ENCODE data around the gene PCCA. TPM values are rescaled to one million over a fixed set of nuclear protein-coding genes. Genes with fewer than 3 reads are reported as not detected.

PCCA gene
- total RNA-seq, 4 donors from 2014 or later, result 33.8 to 40.3 (median 39.0) TPM

DNA sequence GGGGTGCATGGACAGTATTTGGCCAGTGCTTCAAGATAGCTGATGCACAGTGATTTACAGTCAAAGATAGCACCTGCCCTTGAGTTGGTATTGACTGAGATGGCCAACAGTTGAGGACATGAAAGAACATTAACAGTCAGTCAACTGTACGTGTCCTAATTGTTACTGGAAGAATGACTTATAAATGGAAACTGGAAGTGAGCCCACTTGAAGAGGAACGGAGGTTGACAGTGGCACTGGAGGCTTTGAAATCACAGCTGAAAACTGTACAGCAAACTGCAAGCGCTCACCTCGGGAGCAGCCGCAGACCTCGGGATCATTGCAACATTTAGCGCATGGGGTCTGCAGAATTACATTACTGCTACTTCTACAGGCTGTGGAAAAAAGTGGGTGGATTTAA is 422.6 kb downstream of the PCCA start:
- Histone ChIP-seq H3K36me3 (peaks cover 0 to 7% (median 2%) of the 10 kb centered on the region in 4 donors), H3K4me3 (no peak overlapping the region), H3K27ac (replicated peaks in 1 of 4) (no peak overlapping the region), H3K9me3 (no peaks in the 10 kb centered on the region), H3K4me1 (peaks cover 0 to 12% (median 4%) of the 10 kb centered on the region in 4 donors), H3K27me3 (no peaks in the 10 kb centered on the region)
- 56% methylated on average over 7 of the region's 7 CpGs for WGBS
- TF ChIP-seq, protein P1, sequence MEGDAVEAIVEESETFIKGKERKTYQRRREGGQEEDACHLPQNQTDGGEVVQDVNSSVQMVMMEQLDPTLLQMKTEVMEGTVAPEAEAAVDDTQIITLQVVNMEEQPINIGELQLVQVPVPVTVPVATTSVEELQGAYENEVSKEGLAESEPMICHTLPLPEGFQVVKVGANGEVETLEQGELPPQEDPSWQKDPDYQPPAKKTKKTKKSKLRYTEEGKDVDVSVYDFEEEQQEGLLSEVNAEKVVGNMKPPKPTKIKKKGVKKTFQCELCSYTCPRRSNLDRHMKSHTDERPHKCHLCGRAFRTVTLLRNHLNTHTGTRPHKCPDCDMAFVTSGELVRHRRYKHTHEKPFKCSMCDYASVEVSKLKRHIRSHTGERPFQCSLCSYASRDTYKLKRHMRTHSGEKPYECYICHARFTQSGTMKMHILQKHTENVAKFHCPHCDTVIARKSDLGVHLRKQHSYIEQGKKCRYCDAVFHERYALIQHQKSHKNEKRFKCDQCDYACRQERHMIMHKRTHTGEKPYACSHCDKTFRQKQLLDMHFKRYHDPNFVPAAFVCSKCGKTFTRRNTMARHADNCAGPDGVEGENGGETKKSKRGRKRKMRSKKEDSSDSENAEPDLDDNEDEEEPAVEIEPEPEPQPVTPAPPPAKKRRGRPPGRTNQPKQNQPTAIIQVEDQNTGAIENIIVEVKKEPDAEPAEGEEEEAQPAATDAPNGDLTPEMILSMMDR (IDR thresholded peaks at IDR 0.05), result no peak
- TF ChIP-seq EP300 (IDR thresholded peaks at IDR 0.05), result no peak
- TF ChIP-seq POLR2AphosphoS5 (IDR thresholded peaks at IDR 0.05), result no peak
- no peak for TF ChIP-seq POLR2A (IDR thresholded peaks at IDR 0.05; ENCODE audit: low read depth)
- DNase-seq (ENCODE audit: extremely low spot score), result no peak
- intact Hi-C loops (cut with DNase I), result loop anchor here (10.0 kb wide), 2 partner anchors 277 to 597 kb away; no protein-coding TSS in a partner anchor

DNA sequence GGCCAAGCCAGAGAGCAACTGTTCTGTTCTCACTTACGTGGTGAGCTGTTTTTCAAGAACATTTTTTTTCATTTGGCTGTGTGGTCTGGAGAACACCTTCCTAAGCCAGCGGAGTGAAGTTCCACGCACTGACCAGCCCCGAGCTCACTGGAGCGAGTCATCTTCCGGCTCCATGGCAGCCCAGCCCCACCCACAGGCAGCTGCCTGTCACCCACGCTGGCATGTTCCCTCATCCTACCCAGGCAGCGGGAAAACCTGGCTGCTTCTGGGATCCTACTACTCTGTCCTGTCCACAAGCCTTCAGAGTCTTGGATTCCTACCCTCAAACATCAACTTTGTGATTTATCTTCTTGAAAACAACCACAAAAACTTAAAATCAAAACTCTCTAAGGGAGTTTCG is 423.5 kb downstream of the PCCA start:
- TF ChIP-seq, protein P1 (IDR thresholded peaks at IDR 0.05), result no peak
- TF ChIP-seq POLR2A (IDR thresholded peaks at IDR 0.05; ENCODE audit: low read depth) (no peak), POLR2AphosphoS5 (IDR thresholded peaks at IDR 0.05) (no peak), EP300 (IDR thresholded peaks at IDR 0.05) (no peak)
- 85% methylated on average over 9 of the region's 9 CpGs for WGBS
- intact Hi-C loops (cut with DNase I), result loop anchor here (10.0 kb wide), 2 partner anchors 278 to 598 kb away; no protein-coding TSS in a partner anchor

DNA sequence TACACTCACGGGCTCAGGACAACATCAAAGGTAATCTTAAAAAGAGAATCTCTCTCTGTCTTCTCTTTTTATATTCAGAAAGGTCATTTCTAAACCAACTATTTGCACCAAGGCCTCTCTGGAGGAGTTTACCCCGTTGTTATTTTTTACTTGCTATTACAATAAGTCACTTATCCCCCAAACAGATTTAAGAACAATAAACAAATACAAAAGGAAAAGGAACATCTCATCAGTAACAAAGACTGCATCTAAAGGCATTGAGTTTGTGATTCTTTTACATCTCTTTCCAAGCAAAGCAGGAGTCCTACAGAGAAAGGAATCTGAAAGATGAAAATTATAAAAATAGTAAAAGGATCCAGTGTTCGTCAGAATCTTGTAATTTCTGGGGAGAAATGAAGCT is 424.3 kb downstream of the PCCA start:
- no peak for DNase-seq (ENCODE audit: extremely low spot score)
- Histone ChIP-seq H3K27ac (replicated peaks in 1 of 4) (no peak overlapping the region), H3K36me3 (peaks cover 0 to 7% (median 2%) of the 10 kb centered on the region in 4 donors), H3K4me3 (no peak overlapping the region), H3K27me3 (no peaks in the 10 kb centered on the region), H3K9me3 (no peaks in the 10 kb centered on the region), H3K4me1 (peaks cover 0 to 12% (median 4%) of the 10 kb centered on the region in 4 donors)
- intact Hi-C loops (cut with DNase I), result loop anchor here (10.0 kb wide), 2 partner anchors 278 to 598 kb away; no protein-coding TSS in a partner anchor
- WGBS, result 70% methylated on average over 3 of the region's 3 CpGs
- TF ChIP-seq, protein P1 (IDR thresholded peaks at IDR 0.05), result no peak
- TF ChIP-seq EP300 (IDR thresholded peaks at IDR 0.05), result no peak
- no peak for TF ChIP-seq POLR2A (IDR thresholded peaks at IDR 0.05; ENCODE audit: low read depth)
- no peak for TF ChIP-seq POLR2AphosphoS5 (IDR thresholded peaks at IDR 0.05)

More for the DNA sequence above, 423.5 kb downstream of the PCCA start:
- peaks cover 0 to 12% (median 4%) of the 10 kb centered on the region in 4 donors for H3K4me1 ChIP-seq
- H3K27me3 ChIP-seq, result no peaks in the 10 kb centered on the region
- no peak overlapping the region for H3K27ac ChIP-seq (replicated peaks in 1 of 4)
- no peaks in the 10 kb centered on the region for H3K9me3 ChIP-seq
- H3K4me3 ChIP-seq, result no peak overlapping the region
- peaks cover 0 to 7% (median 2%) of the 10 kb centered on the region in 4 donors for H3K36me3 ChIP-seq
- no peak for DNase-seq (ENCODE audit: extremely low spot score)

DNA sequence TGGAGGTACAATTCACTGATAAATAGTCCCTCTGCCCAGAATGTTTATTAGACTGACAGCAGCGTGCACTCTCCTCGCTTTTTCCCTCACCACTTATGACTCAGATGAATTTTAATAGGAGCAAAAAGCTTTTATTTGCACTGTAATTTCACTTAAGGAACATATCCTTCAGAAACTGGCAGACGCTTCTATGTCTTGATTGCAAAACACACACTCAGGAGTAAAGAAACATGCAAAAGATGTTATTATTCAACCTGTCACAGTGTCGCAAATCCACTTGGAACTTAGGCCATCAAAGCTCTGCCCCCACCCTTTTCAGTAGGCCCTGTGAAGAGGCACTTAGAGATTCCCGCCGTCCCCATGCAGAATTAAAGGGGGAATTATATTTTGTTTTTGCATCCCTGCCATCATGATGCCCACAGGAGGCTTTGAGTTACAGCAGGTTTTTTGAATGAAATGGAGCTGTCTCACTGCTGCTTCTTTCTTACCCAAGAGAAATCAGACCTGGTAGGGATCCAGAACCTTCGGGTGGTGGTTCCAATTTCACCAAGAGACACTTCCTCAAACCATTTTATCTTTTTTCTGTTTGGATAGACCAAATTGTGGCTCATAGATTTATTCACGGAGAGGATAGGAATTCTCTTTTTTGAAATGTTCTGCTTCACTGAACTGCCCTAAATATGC is 425.2 kb downstream of the PCCA start:
- no peaks in the 10 kb centered on the region for H3K9me3 ChIP-seq
- H3K4me1 ChIP-seq, result peaks cover 0 to 12% (median 4%) of the 10 kb centered on the region in 4 donors
- H3K36me3 ChIP-seq, result peaks cover 0 to 7% (median 2%) of the 10 kb centered on the region in 4 donors
- DNase-seq (ENCODE audit: extremely low spot score), result no peak
- 58% methylated on average over 8 of the region's 8 CpGs for WGBS
- TF ChIP-seq POLR2AphosphoS5 (IDR thresholded peaks at IDR 0.05) (peak in 1 of 2 donors; percentile 45), EP300 (IDR thresholded peaks at IDR 0.05) (no peak)
- intact Hi-C loops (cut with DNase I), result loop anchor here (10.0 kb wide), 2 partner anchors 279 to 599 kb away; no protein-coding TSS in a partner anchor
- no peak overlapping the region for H3K27ac ChIP-seq (replicated peaks in 1 of 4)
- H3K27me3 ChIP-seq, result no peaks in the 10 kb centered on the region
- no peak overlapping the region for H3K4me3 ChIP-seq

DNA sequence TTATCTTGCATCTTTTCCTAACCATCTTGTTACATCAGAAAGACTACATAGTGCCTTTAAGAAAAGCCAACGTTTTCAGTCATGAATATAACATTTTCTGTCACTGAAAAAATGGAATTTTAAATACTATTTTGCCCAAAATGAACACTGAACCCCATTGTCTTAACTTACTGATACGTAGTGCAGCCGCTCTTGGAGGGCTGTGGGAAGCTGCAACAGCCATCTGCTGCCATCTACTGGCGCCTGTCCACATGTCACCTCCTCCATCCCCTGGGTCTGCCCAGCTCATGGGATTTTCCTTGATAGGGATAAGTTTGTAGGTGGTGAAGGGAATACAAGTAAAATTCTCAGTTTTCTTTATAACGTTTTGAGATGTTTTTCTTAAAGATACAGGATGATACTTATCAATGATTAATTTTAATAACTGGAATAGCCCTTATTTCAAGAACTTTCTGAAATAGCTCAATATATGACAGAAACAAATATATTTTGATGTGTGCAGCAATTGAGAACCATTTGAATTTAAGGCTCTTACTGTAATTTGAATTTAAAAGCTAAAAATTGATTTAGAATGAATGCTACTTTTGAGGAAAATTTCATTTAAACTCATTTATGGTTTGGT is 426.0 kb downstream of the PCCA start:
- 4% methylated on average over 5 of the region's 5 CpGs for WGBS
- no peak overlapping the region for H3K4me3 ChIP-seq
- no peak for DNase-seq (ENCODE audit: extremely low spot score)
- intact Hi-C loops (cut with DNase I), result loop anchor here (5.0 to 10.0 kb wide), 3 partner anchors 280 to 858 kb away; no protein-coding TSS in a partner anchor
- H3K27me3 ChIP-seq, result no peaks in the 10 kb centered on the region
- no peaks in the 10 kb centered on the region for H3K9me3 ChIP-seq
- TF ChIP-seq POLR2A (IDR thresholded peaks at IDR 0.05; ENCODE audit: low read depth), result no peak
- no peak for TF ChIP-seq EP300 (IDR thresholded peaks at IDR 0.05)
- no peak for TF ChIP-seq POLR2AphosphoS5 (IDR thresholded peaks at IDR 0.05)
- TF ChIP-seq, protein P1 (IDR thresholded peaks at IDR 0.05), result peak; percentile 79 to 90 (median 80)
- H3K4me1 ChIP-seq, result peaks cover 0 to 12% (median 4%) of the 10 kb centered on the region in 4 donors
- no peak overlapping the region for H3K27ac ChIP-seq (replicated peaks in 1 of 4)
- H3K36me3 ChIP-seq, result peaks cover 0 to 7% (median 2%) of the 10 kb centered on the region in 4 donors

Data from esophagus muscularis mucosa (tissue), 4 donors.